Fibroblast of peridontal ligament (primary cell): Measurements from ENCODE around the gene THSD7A.

Experiments
- DNase-seq: peaks from one replicate; pipeline ENCODE4 v3.0.0-alpha.2; 2010; ENCODE audit errors: extremely low read depth

THSD7A gene

DNA sequence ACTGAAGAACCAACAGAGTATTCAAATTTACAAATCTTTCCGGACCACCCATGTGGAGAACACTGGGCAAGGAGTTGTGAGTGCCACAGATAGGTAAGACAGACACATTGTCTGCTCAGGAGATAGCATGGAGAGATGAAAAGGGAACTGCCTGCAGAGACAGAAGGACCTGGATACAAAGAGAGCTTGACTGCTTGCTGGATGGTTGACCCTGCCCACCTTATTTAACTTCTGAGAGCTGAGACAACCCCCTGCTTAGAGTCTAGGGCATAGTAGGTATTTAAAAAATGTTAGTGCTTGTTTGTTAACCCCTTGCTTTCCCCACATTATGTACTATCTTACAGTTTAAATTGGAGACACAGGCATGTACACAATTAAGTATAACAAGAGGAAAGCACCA is 314.1 kb downstream of the THSD7A start:
- DNase-seq = no peak

DNA sequence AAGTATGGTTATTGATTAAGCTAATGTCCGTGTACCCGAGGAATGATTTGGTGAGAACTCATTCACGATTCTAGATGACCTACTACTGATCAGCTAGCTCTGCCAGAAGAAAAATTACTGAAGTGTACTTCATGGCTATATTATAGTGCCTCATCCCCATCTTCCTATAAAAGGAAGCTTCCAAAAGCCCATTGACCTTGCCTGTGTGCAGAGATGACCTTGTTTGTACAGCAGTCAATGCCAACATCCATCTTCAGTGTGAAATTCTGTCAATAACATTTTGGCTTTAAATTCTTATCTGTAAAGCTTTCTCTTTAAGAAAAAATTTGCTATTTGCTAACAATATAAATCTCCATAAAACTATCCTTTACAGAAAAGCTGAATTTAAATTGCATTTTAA is 315.7 kb downstream of the THSD7A start:
- DNase-seq = no peak

GRCh38 chr7:11513460-11513859 is 318.5 kb downstream of the THSD7A start:
- no peak for DNase-seq

GRCh38 chr7:11507929-11508328 is 324.1 kb downstream of the THSD7A start:
- DNase-seq = no peak

GRCh38 chr7:11506417-11506816 is 325.6 kb downstream of the THSD7A start:
- DNase-seq = no peak

DNA sequence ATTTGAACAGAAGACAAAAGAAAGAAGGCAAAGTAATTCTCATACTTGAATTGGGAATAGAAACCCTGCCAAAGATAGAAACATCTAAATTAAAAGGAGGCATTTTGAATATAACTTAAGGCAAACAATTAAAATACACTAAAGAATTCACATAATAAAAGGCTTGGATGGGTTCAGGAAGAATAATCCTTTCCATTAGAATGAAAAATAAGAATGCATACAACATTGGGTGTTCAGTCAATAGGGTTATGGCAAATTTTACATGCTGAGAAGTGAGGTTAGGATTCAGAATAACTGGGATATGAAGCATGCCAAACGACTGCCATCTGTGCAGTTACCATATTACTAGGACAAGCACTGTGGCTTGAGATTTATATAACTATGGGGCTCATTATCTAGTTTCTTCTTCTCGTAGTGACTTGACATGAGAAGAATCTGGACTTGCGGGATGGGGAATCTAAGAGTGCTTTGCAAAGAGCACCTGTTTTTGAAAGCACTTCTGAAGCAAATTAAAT is 326.5 kb downstream of the THSD7A start:
- no peak for DNase-seq

- no peak for DNase-seq
These were observed 339.7 kb downstream of the THSD7A start for GRCh38 chr7:11492307-11492706.

DNA sequence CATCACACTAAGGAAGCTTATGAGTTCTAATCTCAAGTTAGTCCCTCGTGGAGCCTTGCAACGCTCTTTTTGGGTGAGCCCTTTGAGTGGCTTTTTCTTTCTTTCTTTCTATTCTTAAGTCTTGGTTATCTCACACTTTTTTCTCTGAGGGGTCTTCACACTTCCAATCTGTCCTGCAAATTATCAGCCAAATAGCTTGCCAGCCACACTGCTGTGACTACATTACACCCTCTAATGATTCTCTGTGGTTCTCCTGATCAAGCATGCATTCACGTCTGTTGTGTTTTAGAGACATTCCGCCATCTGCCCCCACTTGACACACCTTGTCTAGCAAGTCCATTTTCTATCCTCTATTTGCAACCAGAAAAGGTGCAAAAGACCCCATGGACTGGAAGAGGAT is 340.2 kb downstream of the THSD7A start:
- DNase-seq = no peak

DNA sequence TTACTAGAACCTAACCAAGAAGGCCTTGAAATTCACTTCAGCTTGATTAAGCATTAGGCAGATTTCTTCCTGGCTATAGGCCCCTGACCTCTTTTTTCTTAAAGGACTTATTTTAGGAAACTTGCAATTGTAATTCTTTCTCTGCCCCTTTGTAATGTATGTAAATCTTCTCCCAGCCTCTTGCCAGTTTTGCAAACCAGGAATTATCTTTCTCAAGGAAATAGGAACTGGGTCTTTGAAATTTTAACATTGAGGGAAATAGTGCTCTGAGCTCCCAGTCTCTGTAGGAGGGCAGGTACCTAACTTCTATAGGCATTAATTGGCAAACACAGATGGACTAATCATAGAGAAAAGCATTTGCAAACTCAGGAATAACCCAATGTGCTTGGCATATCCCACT is 342.7 kb downstream of the THSD7A start:
- no peak for DNase-seq

GRCh38 chr7:11486271-11486670 is 345.7 kb downstream of the THSD7A start:
- no peak for DNase-seq

DNA sequence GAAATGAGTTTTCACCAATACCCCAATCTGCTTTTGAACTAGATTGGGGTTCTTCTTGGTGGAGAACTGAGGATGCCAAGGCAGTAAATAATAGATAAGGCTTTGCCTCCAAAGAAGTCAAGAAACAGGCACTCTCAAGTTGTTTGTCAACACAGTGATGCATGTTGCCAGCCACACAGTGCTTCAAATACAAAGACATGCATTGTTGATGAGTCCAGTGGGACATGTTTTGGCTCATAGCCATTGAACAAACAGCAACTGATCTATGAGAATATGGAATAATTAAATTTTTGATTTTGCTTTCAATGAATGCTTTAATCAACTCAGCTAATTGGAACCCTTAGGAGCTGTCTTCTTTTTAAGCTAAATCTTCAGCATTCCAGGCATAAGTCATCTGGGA is 346.4 kb downstream of the THSD7A start:
- no peak for DNase-seq

GRCh38 chr7:11480143-11480542 is 351.9 kb downstream of the THSD7A start:
- DNase-seq = no peak

DNA sequence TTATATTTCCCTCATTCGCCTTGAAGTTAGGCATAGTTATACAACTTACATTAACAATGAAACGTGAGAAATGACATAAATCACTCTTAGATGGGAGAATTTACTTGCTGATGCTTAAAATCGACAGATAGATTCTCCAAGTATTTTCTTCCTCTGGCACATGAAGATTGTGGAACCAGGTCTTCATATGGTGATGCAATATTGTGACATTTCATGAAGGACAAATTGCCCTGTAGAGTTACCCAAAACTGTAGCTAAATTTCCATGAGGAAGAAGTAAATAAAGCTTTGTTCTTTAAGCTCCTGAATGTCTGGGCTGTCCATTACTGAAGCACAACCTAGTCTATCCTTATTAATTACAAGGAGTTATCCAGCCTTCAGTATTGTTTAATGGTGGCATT is 353.1 kb downstream of the THSD7A start:
- no peak for DNase-seq

DNA sequence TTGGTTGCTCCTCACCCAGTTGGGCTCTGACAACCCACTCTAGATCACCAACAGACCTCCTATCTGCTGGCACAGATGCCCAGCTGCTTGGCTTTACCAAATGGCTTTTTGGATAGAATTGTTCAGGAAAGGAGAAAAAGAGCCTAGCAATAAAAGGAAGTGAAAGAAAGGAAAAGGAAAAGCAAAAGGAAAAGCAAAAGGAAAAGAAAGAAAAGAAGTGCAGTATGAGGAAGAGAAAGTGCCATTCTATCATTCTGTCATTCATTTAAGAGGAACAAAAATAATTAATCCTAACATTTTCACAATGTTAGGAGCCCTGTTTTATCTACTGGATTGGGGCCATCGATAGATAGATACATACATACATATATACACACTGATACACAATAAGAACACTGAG is 353.6 kb downstream of the THSD7A start:
- no peak for DNase-seq

DNA sequence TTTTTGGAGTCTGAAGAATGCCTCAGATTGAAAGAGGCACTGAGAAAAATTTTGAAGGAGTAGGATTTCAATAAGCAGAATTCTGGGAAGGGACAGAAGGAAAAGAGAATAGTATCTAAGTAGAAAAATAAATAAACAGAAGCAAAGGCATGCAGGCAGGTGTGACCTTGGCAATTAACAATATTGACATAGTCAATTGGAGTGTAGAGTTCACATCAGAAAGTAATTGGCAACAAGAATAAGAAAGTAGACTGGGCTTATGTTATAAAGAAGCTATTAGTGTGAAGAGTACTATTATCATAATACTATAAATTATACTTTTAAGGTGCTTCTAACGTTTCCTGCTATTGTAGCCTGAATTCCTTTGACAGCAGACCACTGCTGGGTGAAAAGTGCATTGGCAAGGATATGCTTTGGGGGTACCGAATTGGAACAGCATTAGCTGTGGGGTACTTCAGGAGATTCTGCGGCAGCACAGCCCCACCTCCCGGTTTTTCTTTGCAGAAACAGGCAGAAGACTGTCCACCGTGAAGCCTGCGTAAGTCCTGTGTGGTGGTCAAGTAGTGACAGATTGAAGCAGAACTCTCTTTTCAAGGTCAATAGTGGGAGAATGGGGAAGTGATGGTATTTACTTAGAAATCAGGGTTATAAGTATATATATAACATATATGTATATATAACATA is 357.0 kb downstream of the THSD7A start:
- DNase-seq = no peak

DNA sequence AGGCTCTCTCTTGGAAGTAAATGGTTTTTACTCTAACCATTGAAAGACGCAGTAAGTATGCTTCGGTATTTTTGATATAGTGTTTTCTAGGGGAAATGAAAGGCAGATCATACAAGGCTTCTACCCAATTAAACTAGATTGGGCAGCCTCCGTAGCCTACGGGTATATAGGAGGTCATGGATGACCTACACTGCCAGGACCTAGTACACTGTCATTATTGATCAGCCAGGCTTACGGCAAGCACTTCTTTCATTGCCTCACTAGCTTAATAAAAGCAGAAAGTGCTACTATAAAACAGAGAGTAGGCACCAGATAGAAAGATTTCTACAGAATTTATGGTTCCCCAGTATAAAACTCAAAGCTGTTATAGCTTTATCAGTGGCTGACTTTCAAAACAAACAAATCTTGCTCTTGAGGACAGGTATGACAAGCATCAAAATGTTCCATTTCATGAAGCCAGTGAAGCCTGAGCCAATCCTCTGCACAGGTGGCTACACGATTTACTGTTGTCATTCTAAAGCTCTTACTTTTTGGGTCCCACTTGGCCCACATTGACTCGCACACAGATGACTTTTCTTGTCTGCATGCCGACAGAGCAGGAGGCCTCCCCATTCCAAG is 358.1 kb downstream of the THSD7A start:
- DNase-seq = no peak

GRCh38 chr7:11473220-11473619 is 358.8 kb downstream of the THSD7A start:
- DNase-seq = no peak

DNA sequence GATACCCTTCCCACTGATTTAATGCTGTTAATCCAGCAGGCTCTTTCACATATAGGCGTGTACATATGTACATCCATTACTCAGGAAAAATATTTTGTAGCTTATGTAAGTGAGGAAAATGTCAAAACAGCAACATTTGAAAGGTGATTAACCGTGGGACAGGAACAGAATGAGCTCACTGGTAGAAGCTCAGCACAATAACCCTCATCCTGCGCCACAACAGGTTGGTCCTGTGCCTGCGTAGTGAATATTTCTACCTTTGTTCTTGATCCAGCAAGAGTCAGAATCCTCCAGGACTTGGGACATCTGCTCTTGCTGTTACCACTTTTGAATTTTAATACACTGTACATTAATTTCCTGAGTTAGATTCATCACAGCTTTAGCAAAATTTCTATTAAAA is 359.4 kb downstream of the THSD7A start:
- no peak for DNase-seq

GRCh38 chr7:11471255-11471654 is 360.7 kb downstream of the THSD7A start:
- no peak for DNase-seq

- DNase-seq = no peak
These were observed 362.8 kb downstream of the THSD7A start for GRCh38 chr7:11469028-11469745.

DNA sequence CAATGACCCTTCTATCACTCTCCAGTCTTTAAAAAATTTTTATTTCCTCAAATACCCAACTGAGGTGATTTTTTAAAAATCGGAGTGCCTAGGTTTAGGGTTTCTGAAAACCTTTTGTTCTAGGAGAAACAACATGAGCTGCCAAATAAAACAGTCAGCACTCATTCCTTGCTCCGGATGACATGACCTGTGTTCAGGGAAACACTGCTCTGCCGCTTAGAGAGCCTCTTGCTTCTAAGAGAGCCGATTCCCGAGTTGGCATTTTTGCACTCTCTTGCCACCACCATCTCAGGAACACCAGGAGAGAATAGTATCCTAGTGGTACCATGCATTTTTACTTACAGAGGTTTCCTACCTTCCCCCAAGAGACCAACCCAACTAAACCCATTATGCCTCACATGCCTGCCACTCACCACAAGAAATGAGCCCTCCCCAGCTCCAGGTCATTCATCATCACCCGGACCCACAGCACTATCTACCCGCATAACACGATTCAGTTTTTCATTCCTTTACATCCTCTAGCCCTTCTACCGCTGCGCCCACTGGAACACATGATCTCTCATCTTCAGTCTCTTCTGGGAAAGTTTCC is 365.4 kb downstream of the THSD7A start:
- DNase-seq = no peak

- DNase-seq = no peak
These were observed 367.4 kb downstream of the THSD7A start for GRCh38 chr7:11464624-11465023.

GRCh38 chr7:11461946-11462345 is 370.1 kb downstream of the THSD7A start:
- DNase-seq = no peak
